WERI-Rb-1 (cell line): Measurements from ENCODE around the gene CD46.

ENCODE experiments used
- DNase-seq: peaks from one replicate; pipeline ENCODE4 v3.0.0-alpha.2; 2020
- H3K27ac ChIP-seq: fragments of 250-450 bp; sonication (Bioruptor Pico); 2 replicates; pipeline ENCODE4 v1.5.1; 2020; ENCODE audit warnings: mild to moderate bottlenecking, moderate library complexity
- H3K27me3 ChIP-seq: fragments of 250-450 bp; sonication (Bioruptor Pico); 2 replicates; pipeline ENCODE4 v1.5.1; 2021; ENCODE audit warnings: mild to moderate bottlenecking, low read depth, moderate library complexity; ENCODE audit not compliant: insufficient read depth, severe bottlenecking
- H3K36me3 ChIP-seq: fragments of 250-450 bp; sonication (Bioruptor Pico); 2 replicates; pipeline ENCODE4 v1.5.1; 2020; ENCODE audit warnings: mild to moderate bottlenecking, moderate library complexity
- H3K4me3 ChIP-seq: 2 replicates; pipeline ENCODE4 v1.5.1; 2011; ENCODE audit warnings: low read depth, mild to moderate bottlenecking, control low read depth, low read length
- H3K9me3 ChIP-seq: fragments of 250-450 bp; sonication (Bioruptor Pico); 2 replicates; pipeline ENCODE4 v1.5.1; 2021; ENCODE audit warnings: mild to moderate bottlenecking, moderate library complexity; ENCODE audit not compliant: severe bottlenecking
- CTCF ChIP-seq: IDR thresholded peaks from 2 replicates; pipeline ENCODE4 v1.5.1; 2011; ENCODE audit warnings: low read depth, mild to moderate bottlenecking, control low read depth, inconsistent platforms, low read length

CD46 gene

GRCh38 chr1:207811319-207811718 lies 59.5 kb downstream of the CD46 start:
- Histone ChIP-seq H3K36me3 (peaks cover 64% of the 10 kb centered on the region), H3K27me3 (no peaks in the 10 kb centered on the region), H3K27ac (no peak overlapping the region), H3K4me3 (no peak overlapping the region), H3K9me3 (no peaks in the 10 kb centered on the region)
- TF ChIP-seq CTCF = no peak
- DNase-seq = peak; percentile 9

DNA sequence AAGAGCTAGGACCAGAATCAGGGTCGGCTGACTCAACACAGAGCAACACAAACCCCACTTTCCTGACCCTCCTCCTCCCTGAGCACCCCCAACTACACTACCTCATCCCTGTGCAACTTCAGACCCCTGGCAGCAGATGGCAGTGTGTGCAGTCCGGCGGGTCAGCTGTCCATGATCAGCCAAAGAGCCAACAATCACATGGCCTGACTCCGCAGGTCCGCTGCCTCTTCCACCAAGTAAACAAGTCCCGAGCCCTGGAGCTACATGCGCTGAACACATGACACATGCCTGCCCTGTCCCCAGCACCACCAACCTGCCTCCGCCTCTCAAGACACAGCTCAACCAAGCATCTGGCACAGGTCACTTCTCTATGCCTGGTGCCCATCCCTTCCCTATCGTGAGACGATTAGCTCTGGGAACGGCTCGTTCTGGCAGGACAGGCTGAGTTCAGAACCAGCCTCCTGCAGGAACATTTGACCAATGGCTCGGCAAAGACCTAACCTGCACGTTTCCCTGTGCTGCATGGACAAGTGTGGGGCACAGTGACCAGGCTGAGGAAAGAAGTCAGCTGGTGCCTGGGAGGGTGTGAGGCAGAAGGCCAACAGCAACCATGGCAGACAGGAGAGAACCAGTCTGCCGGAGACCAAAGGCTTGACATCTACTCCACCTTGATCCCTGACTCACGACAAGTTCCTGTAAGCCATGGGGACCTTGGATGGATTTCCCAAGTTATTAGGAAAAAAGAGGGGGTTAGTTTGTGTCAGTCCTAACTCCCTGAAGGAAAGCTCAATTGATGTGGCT lies 60.3 kb downstream of the CD46 start:
- TF ChIP-seq CTCF = peak; percentile 99
- Histone ChIP-seq H3K27me3 (no peaks in the 10 kb centered on the region), H3K9me3 (no peaks in the 10 kb centered on the region), H3K4me3 (no peak overlapping the region), H3K36me3 (peaks cover 64% of the 10 kb centered on the region), H3K27ac (no peak overlapping the region)
- DNase-seq = peak; percentile 87

DNA sequence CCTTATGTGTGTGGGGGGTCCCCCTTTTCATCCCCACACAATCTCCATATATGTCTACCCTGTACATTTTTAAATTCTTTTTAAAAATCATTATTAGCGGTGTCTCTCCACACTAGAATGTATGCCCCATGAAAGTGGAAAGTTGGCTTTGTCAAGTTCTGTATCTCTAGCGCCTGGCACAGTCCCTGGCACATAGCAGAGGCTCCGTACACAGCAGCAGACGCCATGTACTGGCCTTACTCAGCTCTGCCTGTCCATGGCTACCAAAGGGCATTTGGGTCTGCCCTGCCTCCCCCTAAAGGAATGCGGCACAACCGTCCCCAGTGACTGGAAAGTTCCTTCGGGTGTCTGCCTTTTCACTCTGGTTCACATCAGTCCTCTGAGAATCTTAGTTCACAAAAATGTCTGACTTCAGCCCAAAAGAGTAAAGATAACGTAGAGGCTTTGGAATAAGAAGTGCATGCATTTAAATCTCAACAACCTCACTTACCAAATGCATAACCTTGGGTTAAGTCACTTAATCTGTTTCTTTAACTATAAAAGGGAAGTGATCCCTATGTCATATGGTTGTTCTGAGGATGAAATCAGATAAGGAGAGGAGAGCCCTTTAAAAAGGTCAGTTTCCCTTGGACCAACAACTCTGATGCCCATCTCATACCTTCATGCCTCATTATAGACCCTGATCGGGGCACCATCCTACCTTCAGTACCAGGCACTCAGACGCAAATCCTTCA lies 61.1 kb downstream of the CD46 start:
- H3K4me3 ChIP-seq = no peak overlapping the region
- no peaks in the 10 kb centered on the region for H3K9me3 ChIP-seq
- TF ChIP-seq CTCF = no peak
- peaks cover 63% of the 10 kb centered on the region for H3K36me3 ChIP-seq
- H3K27ac ChIP-seq = no peak overlapping the region
- no peaks in the 10 kb centered on the region for H3K27me3 ChIP-seq
- no peak for DNase-seq

DNA sequence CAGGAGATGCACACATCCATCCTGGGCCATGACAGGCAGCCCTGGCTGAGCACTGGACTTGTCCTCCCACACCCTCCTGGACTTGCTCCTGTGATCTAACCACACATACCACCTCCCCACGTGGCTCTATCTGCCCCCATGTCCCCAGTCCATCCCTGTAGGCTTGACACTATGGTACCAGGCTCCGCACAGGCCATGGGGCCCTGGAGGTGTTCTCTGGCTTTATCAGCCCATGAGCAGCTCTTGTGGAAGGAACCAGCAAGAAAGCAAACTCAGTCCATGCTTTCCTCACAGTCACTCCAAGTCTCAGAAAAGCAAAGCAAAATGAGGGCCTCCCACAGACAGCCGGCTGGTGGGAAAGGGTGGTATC lies 61.6 kb downstream of the CD46 start:
- TF ChIP-seq CTCF = no peak
- H3K27me3 ChIP-seq = no peaks in the 10 kb centered on the region
- DNase-seq = no peak
- peaks cover 57% of the 10 kb centered on the region for H3K36me3 ChIP-seq
- no peak overlapping the region for H3K27ac ChIP-seq
- H3K9me3 ChIP-seq = no peaks in the 10 kb centered on the region
- H3K4me3 ChIP-seq = no peak overlapping the region

- Histone ChIP-seq H3K9me3 (no peaks in the 10 kb centered on the region), H3K27ac (no peak overlapping the region), H3K27me3 (no peaks in the 10 kb centered on the region), H3K36me3 (peaks cover 57% of the 10 kb centered on the region), H3K4me3 (no peak overlapping the region)
- no peak for TF ChIP-seq CTCF
- DNase-seq = no peak
Measured at GRCh38 chr1:207813946-207814345, 62.1 kb downstream of the CD46 start.
